NCI-H187 treated with DMSO at 0.1 percent for 48 hours (cell line): Measurements from ENCODE around the gene MYH2.
"Not testable (repeated sequence)": the region's sequence is repeated elsewhere in the genome, so short reads cannot be mapped to it uniquely, and the experiment has no call there.

Experiments used
- DNase-seq: peaks from one replicate; lab custom pipeline; 2025; lab: John Stamatoyannopoulos, UW

Gene MYH2

GRCh38 chr17:10549096-10549842 is at the start of gene MYH2:
Gene MYH2 (minus strand): TSS chr17:10549658. CDS start chr17:10547920, 1,738 bp downstream.
- DNase-seq: no peak

GRCh38 chr17:10598621-10599020 is 49.2 kb upstream of the MYH2 start:
- no peak for DNase-seq

- DNase-seq: no peak
Observed at GRCh38 chr17:10589553-10590145, 40.2 kb upstream of the MYH2 start.

- DNase-seq: no peak
Observed at GRCh38 chr17:10585529-10585928, 36.1 kb upstream of the MYH2 start.

DNA sequence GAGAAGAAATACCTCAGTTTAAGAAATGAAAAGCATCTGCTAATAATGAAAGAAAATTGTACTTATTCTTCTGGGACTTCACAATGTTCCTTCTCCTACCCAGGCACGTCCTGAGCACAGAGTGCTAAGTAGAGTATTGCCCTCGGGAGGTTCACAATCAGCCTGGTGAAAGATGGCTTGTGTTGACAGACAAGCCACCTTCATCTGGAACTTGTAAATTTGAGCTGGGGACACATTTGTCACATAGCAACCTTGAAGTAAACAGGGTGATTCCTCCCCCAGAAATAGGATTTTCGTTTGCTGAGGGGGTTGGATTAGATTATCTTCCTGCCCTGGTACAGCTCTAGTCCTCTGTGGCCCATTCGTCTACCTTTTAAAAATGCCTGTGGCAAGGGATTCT is 34.4 kb upstream of the MYH2 start:
- no peak for DNase-seq

GRCh38 chr17:10579270-10579669 is 29.8 kb upstream of the MYH2 start:
- DNase-seq: no peak

- DNase-seq: no peak
Observed at GRCh38 chr17:10574324-10574723, 24.9 kb upstream of the MYH2 start.

DNA sequence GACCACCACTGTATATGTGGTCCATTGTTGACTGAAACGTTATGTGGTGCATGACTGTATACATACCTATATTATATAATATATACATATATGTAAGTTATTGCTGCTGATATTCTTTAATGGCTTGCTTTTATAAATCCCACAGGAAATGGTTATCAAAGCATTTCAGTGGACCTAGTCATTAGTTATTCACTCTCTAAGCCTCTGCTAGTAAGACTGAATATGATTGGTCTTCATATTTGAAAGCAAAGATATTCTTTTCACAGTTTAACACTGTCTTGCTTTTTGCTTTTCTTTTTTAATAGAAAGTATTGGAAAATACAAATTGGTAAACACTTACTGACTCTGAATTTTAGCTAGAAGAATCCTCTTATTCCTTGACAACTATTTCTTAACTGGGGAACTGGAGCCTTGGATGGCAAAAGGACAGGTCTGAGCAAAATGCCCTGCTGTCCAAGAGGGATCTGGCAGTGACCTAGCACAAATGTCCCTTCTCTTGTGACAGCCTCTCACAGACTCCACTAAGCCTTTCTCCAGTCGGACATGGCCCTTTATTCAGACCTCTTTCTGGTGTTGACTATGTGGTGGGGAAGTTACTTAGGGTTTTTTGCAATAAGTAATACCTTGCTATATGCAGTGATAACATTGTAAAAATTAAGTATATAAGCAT is 14.7 kb upstream of the MYH2 start:
- no peak for DNase-seq

- no peak for DNase-seq
Observed at GRCh38 chr17:10558049-10558448, 8.6 kb upstream of the MYH2 start.

- no peak for DNase-seq
Observed at GRCh38 chr17:10557422-10557821, 8.0 kb upstream of the MYH2 start.

DNA sequence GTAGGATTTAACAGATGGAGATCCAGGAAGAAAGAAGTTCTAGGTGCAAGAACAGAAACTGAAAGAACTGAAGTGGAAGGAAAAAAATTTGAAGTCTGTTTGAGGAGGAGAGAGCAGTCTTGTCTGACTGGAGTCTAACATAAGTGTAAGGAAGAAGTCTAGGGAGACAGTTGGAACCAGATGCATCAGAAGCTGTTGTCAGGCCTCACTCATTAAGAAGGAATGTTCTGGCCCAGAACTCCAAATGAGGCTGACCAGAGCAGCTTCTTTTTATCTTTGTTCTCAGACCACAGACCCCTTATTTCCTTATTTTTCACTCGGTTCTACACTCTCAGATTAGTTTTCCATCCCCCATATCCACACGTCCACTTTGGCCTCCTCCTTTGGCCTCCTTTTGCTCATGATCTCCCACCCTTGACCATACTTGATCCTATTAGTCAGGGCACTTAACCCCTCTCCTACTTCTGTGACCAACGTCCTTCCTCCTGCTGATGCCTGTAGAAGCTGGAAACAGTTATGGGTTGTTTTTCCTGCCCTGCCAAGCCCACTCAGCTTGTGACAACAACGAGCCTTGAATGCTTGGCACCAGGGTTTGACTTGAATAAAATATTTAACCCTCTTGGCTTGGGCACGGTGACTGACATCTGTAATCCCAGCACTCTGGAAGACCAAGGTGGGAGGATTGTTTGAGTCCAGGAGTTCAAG is 7.0 kb upstream of the MYH2 start:
- no peak for DNase-seq

DNA sequence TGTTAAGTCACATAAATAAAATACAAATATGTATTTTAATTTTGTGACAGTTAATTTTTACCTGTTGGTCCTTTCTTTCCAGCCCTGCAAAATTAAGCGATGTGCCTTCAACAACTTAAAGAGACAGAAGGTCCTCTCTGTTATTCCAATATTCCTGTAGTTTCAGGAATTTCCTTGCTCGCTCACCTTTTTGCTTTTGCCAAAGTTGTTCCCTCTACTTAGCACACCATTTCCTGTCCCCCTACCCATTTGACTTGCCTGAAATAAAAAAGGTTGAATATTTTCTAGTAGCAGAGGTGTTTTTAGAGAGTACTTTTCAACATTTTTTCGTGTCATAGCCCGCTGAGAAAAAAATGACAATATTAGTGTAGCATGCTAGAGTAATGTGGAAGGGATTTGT is 556 bp upstream of the MYH2 start:
- no peak for DNase-seq

- no peak for DNase-seq
Observed at GRCh38 chr17:10547351-10547750, 2.1 kb downstream of the MYH2 start.

GRCh38 chr17:10543486-10543885 is 6.0 kb downstream of the MYH2 start:
- not testable (repeated sequence) for DNase-seq

GRCh38 chr17:10541179-10541578 is 8.3 kb downstream of the MYH2 start:
- not testable (repeated sequence) for DNase-seq

GRCh38 chr17:10532026-10532425 is 17.4 kb downstream of the MYH2 start:
- DNase-seq: no peak

GRCh38 chr17:10527419-10527818 is 22.0 kb downstream of the MYH2 start:
- no peak for DNase-seq

GRCh38 chr17:10526517-10526916 is 22.9 kb downstream of the MYH2 start:
- no peak for DNase-seq

DNA sequence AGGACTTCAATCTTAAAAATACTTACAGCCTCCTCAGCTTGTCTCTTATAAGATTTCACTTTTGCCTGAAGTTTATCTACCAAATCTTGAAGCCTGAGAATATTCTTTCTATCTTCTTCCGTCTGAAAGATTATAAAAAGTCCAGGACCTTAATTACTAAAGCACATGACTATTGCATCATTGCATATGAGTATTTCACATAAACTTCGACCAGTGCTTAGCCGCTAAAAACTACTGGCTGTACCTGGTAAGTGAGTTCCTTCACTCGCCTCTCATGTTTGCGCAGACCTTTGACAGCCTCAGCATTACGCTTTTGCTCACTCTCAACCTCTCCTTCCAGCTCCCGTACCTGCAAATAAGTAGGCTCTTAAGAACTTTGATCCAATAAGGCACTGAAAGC is 26.4 kb downstream of the MYH2 start:
- no peak for DNase-seq

GRCh38 chr17:10521949-10522348 is 27.5 kb downstream of the MYH2 start:
- no peak for DNase-seq

DNA sequence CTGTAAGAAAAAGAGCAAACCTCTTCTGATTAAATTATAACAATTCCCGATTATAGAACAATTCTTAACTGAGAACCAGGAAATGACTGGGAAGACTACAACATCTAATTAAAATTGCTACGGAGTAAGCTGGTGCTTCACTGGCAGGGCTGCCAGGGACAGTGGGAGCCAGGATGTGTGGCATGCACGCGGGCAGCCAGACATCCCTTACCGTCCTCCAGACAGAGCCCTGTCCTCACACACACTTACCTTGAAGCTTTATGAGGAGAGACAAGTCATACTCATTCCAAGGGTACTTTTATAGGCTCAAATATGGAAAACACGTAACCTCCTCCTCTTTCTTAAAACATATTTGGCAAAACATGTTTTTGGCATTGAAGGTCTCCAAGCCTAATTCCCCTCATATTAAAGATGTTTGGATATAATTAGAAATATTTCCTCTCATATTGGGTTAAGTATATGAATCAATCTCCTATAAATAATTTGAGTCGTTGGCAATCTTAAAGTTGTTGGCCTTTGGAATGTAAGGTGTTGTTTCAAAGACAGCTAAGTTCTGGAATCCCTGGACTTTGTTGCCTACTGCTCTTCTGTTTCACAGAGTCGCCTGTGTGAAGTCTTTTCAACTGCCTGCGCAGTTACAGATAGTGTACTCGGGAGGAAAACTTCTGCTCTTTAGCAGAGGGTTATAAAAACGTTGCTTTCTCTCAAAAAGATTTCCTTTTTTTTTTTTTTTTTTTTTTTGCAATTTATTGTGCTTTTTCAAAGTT is 31.0 kb downstream of the MYH2 start, which contains the start of gene MYH1:
Gene MYH1 (minus strand): TSS at position 272 of the 767 bp plus-strand sequence. CDS start 1,900 bp downstream, outside the sequence.
- no peak for DNase-seq

- no peak for DNase-seq
Observed at GRCh38 chr17:10516638-10517037, 32.8 kb downstream of the MYH2 start.
